ENCODE measurements around the gene CHD6. TPM values are rescaled to one million over a fixed set of nuclear protein-coding genes. Genes with fewer than 3 reads are reported as not detected.

CHD6 gene
- total RNA-seq, 1 donor from 2014 or later, result 33.0 TPM

GRCh38 chr20:41371371-41371770 is 246.8 kb downstream of the CHD6 start:
- intact Hi-C loops (cut with DNase I), result no loop called here
- no peak for ATAC-seq
- no peak for DNase-seq (ENCODE audit: missing footprints)

GRCh38 chr20:41370176-41370575 is 248.0 kb downstream of the CHD6 start:
- no peak for DNase-seq (ENCODE audit: missing footprints)
- intact Hi-C loops (cut with DNase I), result no loop called here
- ATAC-seq, result no peak

- DNase-seq (ENCODE audit: missing footprints) (no peak), ATAC-seq (no peak)
- intact Hi-C loops (cut with DNase I), result no loop called here
Observed at GRCh38 chr20:41369673-41370072, 248.5 kb downstream of the CHD6 start.

GRCh38 chr20:41367956-41368355 is 250.2 kb downstream of the CHD6 start:
- ATAC-seq (no peak), DNase-seq (ENCODE audit: missing footprints) (no peak)
- intact Hi-C loops (cut with DNase I), result no loop called here

GRCh38 chr20:41367393-41367695 is 250.8 kb downstream of the CHD6 start:
- intact Hi-C loops (cut with DNase I), result no loop called here
- no peak for ATAC-seq
- no peak for DNase-seq (ENCODE audit: missing footprints)

GRCh38 chr20:41366546-41367392 is 251.4 kb downstream of the CHD6 start, which contains the start of gene EMILIN3:
EMILIN3 (minus strand) TSS chr20:41366818; CDS start chr20:41366634, 184 bp downstream.
- peak; percentile 67 for ATAC-seq
- DNase-seq (ENCODE audit: missing footprints), result no peak
- intact Hi-C loops (cut with DNase I), result no loop called here

- intact Hi-C loops (cut with DNase I), result no loop called here
- DNase-seq (ENCODE audit: missing footprints) (no peak), ATAC-seq (no peak)
Observed at GRCh38 chr20:41365777-41366545, 252.2 kb downstream of the CHD6 start.

- intact Hi-C loops (cut with DNase I), result no loop called here
- DNase-seq (ENCODE audit: missing footprints) (no peak), ATAC-seq (no peak)
Observed at GRCh38 chr20:41364967-41365765, 253.0 kb downstream of the CHD6 start.

- intact Hi-C loops (cut with DNase I), result no loop called here
- DNase-seq (ENCODE audit: missing footprints), result no peak
- no peak for ATAC-seq
Observed at GRCh38 chr20:41364236-41364855, 253.8 kb downstream of the CHD6 start.

- no peak for DNase-seq (ENCODE audit: missing footprints)
- intact Hi-C loops (cut with DNase I), result no loop called here
- no peak for ATAC-seq
Observed at GRCh38 chr20:41363601-41364000, 254.6 kb downstream of the CHD6 start.

GRCh38 chr20:41362748-41363140 is 255.4 kb downstream of the CHD6 start:
- no peak for ATAC-seq
- intact Hi-C loops (cut with DNase I), result no loop called here
- no peak for DNase-seq (ENCODE audit: missing footprints)

GRCh38 chr20:41361757-41362747 is 256.1 kb downstream of the CHD6 start:
- no peak for DNase-seq (ENCODE audit: missing footprints)
- peak; percentile 33 for ATAC-seq
- intact Hi-C loops (cut with DNase I), result no loop called here

- DNase-seq (ENCODE audit: missing footprints) (no peak), ATAC-seq (no peak)
- intact Hi-C loops (cut with DNase I), result no loop called here
Observed at GRCh38 chr20:41360831-41361756, 257.1 kb downstream of the CHD6 start.

- ATAC-seq, result peak; percentile 55
- intact Hi-C loops (cut with DNase I), result loop anchor here (5.0 kb wide), 1 partner anchor 48 kb away; no protein-coding TSS in a partner anchor
- no peak for DNase-seq (ENCODE audit: missing footprints)
Observed at GRCh38 chr20:41359541-41360011, 258.6 kb downstream of the CHD6 start.

GRCh38 chr20:41358717-41359116 is 259.5 kb downstream of the CHD6 start:
- intact Hi-C loops (cut with DNase I), result loop anchor here (5.0 kb wide), 1 partner anchor 49 kb away; no protein-coding TSS in a partner anchor
- ATAC-seq (no peak), DNase-seq (ENCODE audit: missing footprints) (no peak)

GRCh38 chr20:41358230-41358629 is 259.9 kb downstream of the CHD6 start:
- no peak for ATAC-seq
- DNase-seq (ENCODE audit: missing footprints), result no peak
- intact Hi-C loops (cut with DNase I), result loop anchor here (5.0 kb wide), 1 partner anchor 49 kb away; no protein-coding TSS in a partner anchor
